Stimulated activated CD8-positive, alpha-beta memory T cell treated with anti-CD3 and anti-CD28 coated beads, Interleukin-12 subunit alpha, Interleukin-12 subunit beta, amount 100 ng/mL, for 1 hour (primary cell): ENCODE results near the gene CALCOCO2.

Experiments
- DNase-seq: peaks from one replicate; pipeline ENCODE4 v3.0.0-alpha.2; 2020; ENCODE audit warnings: low read depth

Gene CALCOCO2

GRCh38 chr17:48873696-48874443, 43.0 kb downstream of the CALCOCO2 start:
- DNase-seq: no peak

- DNase-seq: peak; percentile 36
Measured at GRCh38 chr17:48878920-48879898, 48.4 kb downstream of the CALCOCO2 start.

DNA sequence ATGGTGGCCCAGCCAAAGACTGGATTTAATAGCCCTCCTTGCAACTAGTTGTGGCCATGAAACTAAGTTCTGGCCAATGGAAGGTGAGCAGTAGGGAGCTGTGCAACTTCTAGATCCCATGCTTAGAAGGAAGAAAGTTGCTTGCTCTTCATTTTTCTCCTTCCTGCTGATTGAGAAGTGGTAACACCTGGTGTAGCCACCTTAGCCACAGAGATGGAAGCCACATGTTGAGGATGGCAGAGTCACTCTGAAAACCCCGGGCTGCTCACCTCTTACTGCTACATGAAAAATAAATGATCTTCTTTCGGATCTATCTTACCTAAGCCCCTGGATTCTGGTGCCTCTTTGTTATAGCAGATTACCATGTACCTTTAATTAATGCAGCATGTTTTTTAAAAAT, 51.4 kb downstream of the CALCOCO2 start:
- DNase-seq: no peak

- no peak for DNase-seq
Measured at GRCh38 chr17:48883171-48883570, 52.3 kb downstream of the CALCOCO2 start.

DNA sequence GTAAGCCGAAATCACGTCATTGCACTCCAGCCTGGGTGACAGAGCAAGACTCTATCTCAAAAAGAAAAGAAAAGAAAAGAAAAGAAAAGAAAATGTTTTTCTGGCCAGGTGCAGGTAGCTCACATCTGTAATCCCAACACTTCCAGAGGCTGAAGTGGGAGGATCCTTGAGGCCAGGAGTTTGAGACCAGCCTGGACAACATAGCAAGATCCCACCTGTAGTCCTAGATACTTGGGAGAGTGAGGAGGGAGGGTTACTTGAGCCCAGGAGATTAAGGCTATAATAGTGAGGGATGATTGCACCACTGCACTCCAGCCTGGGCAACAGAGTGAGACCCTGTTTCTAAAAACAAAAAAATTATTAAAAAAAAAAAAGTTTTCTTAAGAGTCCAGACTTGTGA, 59.3 kb downstream of the CALCOCO2 start:
- no peak for DNase-seq

GRCh38 chr17:48892940-48893645, 62.3 kb downstream of the CALCOCO2 start:
- no peak for DNase-seq

GRCh38 chr17:48893646-48894508, 63.0 kb downstream of the CALCOCO2 start:
- no peak for DNase-seq

- no peak for DNase-seq
Measured at GRCh38 chr17:48894886-48895285, 64.1 kb downstream of the CALCOCO2 start.

DNA sequence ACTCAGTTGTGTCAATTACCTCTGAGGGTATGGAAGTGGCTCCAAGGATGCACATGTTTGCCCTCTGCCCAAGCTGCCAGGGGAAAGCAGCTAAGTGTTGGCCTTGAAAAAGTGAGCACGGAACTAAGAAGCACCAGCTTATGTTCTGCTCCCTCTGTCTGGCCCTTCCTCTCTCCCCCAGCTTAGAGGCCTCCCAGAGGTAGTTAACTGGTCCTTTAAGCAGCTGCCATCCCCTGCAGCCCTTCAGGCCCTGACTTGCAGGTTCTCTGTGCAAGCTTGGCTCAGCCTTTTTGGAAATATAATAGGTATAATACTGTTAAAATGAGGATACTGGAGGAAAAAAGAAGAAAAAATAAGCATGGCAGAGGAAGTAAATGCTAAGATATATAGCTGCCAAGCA, 70.4 kb downstream of the CALCOCO2 start:
- DNase-seq: no peak

DNA sequence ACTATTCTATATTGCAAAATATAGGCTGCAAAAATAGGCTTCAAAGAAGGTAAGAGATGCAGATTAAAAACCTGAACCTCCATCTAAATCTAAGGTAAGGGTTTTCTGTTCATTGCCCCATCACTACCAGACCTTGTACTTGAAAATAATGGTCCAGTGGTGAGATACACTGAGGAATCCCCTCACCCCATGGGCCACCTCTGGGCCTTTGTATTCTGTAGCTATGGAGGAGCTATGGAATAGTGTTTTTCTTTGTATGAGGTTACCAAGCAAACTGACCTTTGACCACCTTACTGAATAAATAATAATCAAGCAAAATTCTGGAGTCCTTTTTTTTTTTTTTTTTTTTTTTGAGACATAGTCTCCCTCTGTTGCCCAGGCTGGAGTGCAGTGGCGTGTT, 72.6 kb downstream of the CALCOCO2 start:
- no peak for DNase-seq

DNA sequence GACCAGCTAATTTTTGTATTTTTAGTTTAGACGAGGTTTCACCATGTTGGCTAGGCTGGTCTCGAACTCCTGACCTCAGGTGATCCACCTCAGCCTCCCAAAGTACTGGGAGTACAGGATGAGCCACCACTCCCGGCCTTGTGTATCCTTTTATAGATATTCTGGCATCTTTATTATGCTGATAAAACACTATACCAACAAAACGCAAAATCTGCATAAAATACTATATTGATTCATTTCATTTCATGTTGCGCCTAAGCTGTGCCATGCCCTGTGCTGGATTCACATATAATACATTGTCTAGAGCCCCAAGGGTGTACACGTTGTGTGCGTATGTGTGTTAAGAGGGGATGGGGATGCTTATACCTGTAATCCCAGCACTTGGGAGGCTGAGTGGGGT, 73.6 kb downstream of the CALCOCO2 start:
- DNase-seq: no peak

- no peak for DNase-seq
Measured at GRCh38 chr17:48905987-48906515, 75.2 kb downstream of the CALCOCO2 start.

DNA sequence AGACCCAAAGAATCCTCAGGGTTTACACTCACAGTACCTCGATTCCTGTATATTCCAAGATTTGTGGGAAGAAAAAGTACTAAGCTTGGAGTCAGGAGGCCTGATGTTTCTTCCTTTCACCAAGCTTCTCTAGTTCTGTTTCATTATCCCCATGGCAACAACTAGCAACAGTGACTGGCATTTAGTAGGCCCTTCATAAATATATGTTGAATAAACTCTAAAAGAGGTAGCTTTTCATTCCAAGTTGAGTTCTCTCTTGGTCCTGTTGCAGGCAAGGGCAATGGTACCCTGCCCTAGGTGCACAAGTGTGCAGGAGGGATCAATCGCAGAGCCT, 76.8 kb downstream of the CALCOCO2 start:
- no peak for DNase-seq

- DNase-seq: peak; percentile 79
Measured at GRCh38 chr17:48908047-48908843, 77.4 kb downstream of the CALCOCO2 start, which contains the start of gene UBE2Z. TSS of gene UBE2Z (plus strand) at chr17:48908407. CDS start at chr17:48908504, 97 bp downstream.

DNA sequence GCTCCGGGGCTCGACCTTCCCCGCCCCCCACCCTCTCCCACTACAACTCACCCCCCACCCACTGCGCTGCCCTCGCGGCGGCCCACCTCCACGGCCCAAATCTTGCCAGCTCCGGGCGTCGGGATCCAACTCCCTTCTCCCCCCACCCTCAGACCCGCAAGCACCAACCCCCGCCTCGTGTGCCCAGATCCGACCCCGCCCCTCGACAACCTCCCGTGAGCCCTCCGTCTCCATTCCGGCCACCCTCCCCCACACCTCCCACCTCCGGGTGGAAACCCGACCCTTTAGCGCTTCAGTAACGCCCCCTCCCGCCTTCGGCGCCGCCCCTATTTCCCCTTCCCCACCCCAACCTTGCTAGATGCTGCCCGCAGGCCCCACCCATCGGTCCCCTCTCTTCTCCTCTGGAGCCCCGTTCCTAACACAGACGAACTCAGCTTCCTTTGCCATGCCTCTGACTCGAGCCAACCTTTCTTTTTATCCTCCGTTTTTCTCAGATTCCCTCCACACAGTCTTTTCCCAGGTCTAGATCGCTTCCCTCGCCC, 78.1 kb downstream of the CALCOCO2 start:
- DNase-seq: peak; percentile 83

- DNase-seq: no peak
Measured at GRCh38 chr17:48909783-48910182, 78.9 kb downstream of the CALCOCO2 start.

DNA sequence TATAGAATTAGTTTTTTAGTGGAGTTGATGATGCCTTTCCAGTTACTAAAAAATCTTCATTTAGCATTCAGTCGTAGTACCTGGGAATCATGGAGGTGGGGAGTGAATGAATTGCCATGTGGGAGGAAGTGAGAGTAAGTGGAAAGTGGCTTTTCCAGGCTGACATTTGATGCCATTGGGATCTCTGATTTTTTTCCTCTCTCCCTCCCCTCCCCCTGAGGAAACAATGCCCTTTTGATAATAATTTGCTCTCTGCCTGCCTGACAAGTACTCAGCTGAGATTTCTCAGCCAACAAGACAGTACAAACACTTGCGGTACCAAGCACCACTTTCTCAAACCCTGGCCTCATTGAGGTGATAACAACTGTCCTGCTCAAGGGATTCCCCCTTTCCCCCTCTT, 79.5 kb downstream of the CALCOCO2 start:
- no peak for DNase-seq

- no peak for DNase-seq
Measured at GRCh38 chr17:48912476-48912875, 81.6 kb downstream of the CALCOCO2 start.
